Parathyroid adenoma (tissue), 2 donors: ENCODE data around the gene MACROH2A1.

Experiments used
- H2AFZ ChIP-seq: fragments of 300-600 bp; sonication (generic); one replicate; pipeline ENCODE4 v1.7.0; 2017; ENCODE audit warnings: antibody characterized with exemption, mild to moderate bottlenecking
- H3K27ac ChIP-seq: fragments of 300-600 bp; sonication (generic); one replicate; pipeline ENCODE4 v1.7.0; 2017
- H3K27me3 ChIP-seq: fragments of 300-600 bp; sonication (generic); one replicate; pipeline ENCODE4 v1.7.0; 2017; ENCODE audit warnings: low read length; ENCODE audit not compliant: control insufficient read depth, insufficient read depth
- H3K36me3 ChIP-seq: fragments of 300-600 bp; sonication (generic); one replicate; pipeline ENCODE4 v1.7.0; 2017; ENCODE audit warnings: low read length; ENCODE audit not compliant: control insufficient read depth, insufficient read depth
- H3K4me1 ChIP-seq: fragments of 300-600 bp; sonication (generic); one replicate; pipeline ENCODE4 v1.7.0; 2017; ENCODE audit warnings: control low read depth
- H3K4me2 ChIP-seq: fragments of 300-600 bp; sonication (generic); one replicate; pipeline ENCODE4 v1.7.0; 2017; ENCODE audit warnings: low read length
- H3K4me3 ChIP-seq: fragments of 300-600 bp; sonication (generic); one replicate; pipeline ENCODE4 v1.7.0; 2017; ENCODE audit warnings: low read depth, low read length
- H3K79me2 ChIP-seq: fragments of 300-600 bp; sonication (generic); one replicate; pipeline ENCODE4 v1.7.0; 2017; ENCODE audit warnings: control low read depth
- H3K9ac ChIP-seq: fragments of 300-600 bp; sonication (generic); one replicate; pipeline ENCODE4 v1.7.0; 2017; ENCODE audit warnings: mild to moderate bottlenecking
- H3K9me3 ChIP-seq: fragments of 300-600 bp; sonication (generic); one replicate; pipeline ENCODE4 v1.7.0; 2017; ENCODE audit warnings: low read length; ENCODE audit not compliant: control insufficient read depth
- TF ChIP-seq, protein P1 (sequence below): fragments of 300-600 bp; sonication (generic); IDR thresholded peaks from one replicate; pipeline ENCODE4 v1.7.0; 2017; ENCODE audit warnings: antibody characterized with exemption, mild to moderate bottlenecking
- donor health status: primary hyperparathyroidism.

MACROH2A1 gene

GRCh38 chr5:135400866-135401265 lies 1.8 kb upstream of the MACROH2A1 start:
- TF ChIP-seq, protein P1, sequence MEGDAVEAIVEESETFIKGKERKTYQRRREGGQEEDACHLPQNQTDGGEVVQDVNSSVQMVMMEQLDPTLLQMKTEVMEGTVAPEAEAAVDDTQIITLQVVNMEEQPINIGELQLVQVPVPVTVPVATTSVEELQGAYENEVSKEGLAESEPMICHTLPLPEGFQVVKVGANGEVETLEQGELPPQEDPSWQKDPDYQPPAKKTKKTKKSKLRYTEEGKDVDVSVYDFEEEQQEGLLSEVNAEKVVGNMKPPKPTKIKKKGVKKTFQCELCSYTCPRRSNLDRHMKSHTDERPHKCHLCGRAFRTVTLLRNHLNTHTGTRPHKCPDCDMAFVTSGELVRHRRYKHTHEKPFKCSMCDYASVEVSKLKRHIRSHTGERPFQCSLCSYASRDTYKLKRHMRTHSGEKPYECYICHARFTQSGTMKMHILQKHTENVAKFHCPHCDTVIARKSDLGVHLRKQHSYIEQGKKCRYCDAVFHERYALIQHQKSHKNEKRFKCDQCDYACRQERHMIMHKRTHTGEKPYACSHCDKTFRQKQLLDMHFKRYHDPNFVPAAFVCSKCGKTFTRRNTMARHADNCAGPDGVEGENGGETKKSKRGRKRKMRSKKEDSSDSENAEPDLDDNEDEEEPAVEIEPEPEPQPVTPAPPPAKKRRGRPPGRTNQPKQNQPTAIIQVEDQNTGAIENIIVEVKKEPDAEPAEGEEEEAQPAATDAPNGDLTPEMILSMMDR, result no peak
- H3K79me2 ChIP-seq, result peaks cover 20% of the 10 kb centered on the region
- no peak overlapping the region for H3K9ac ChIP-seq
- no peaks in the 10 kb centered on the region for H3K9me3 ChIP-seq
- H3K27me3 ChIP-seq, result no peaks in the 10 kb centered on the region
- peak overlapping the region; percentile 50 for H2AFZ ChIP-seq
- H3K27ac ChIP-seq, result no peak overlapping the region
- no peak overlapping the region for H3K4me3 ChIP-seq
- H3K36me3 ChIP-seq, result no peaks in the 10 kb centered on the region
- H3K4me1 ChIP-seq, result peaks cover 6% of the 10 kb centered on the region
- no peak overlapping the region for H3K4me2 ChIP-seq

DNA sequence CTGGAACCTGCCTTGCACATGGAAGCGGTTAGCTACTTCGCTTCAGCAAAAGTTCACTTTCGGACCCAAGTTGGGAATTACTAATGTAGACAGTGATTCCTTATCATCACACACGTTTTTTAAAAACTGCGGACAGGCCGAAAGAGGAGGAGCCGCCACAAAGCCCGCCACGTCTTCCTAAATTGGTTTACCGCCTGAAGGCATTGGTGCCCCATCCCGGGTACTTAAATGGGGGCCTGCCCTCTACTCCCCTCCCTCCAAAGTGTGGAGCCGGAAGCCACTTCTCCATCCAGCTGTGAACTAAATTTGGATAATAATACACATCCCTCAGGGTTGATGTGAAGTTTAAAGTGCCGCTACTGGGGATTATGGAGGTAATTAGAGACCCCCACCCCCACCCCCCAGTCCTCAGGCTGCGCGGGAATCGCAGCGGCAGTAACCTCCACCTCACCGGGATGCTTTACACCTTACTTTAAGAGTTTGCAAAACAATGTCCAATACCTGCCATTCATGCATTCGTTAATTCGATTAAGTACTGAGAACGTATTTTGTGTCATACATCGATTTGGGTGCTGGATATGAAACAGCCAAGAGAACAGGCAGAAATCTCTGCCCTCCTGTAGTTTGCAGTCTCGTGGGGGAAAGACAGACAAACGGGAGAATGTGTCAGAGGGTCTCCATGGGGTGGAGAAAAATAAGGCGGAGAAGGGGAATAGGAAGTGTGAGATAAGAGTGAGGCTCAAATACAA lies 937 bp upstream of the MACROH2A1 start:
- Histone ChIP-seq H3K9ac (no peak overlapping the region), H3K36me3 (no peaks in the 10 kb centered on the region), H3K4me2 (peak overlapping the region; percentile 61), H3K27me3 (no peaks in the 10 kb centered on the region), H3K79me2 (peaks cover 23% of the 10 kb centered on the region), H3K9me3 (no peaks in the 10 kb centered on the region), H3K4me3 (peak overlapping the region; percentile 65), H2AFZ (peak overlapping the region; percentile 99), H3K27ac (peak overlapping the region; percentile 72), H3K4me1 (peaks cover 6% of the 10 kb centered on the region)
- TF ChIP-seq, protein P1, result no peak

DNA sequence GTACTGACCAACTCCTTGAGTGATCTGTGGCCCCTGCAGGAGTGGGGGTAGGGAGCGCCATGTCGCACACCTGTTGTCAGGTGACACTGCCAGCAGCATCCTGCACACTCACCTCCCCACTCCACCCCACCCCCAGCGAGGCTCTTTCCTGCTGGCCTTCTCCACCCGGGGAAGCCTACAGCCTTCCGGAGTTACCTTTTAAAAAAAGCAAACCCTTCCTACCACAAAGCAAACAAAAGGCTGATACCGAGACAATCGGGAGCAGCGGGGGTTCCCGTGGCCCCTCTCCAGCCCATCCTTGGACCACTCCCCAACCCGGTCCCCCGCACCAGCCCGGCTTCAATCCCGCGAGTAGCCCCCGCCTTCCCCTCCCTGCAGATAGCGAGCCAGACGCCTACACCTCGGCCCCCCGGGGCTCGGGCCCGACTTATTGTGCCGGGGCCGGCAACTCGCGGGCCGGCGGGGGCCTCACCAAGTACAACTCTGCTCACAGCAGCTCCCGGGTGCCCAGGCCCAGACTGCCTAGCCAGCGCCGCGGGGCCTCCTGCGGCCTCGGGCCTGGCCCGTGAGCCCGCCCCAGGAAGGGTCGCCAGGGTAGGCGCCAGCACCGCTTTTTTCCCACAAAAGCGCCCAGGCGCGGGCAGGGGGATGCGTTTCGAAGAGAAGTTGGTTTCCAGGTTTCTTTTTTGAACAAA lies 724 bp downstream of the MACROH2A1 start:
- H3K4me2 ChIP-seq, result peak overlapping the region; percentile 85
- H3K4me1 ChIP-seq, result peaks cover 6% of the 10 kb centered on the region
- H3K9me3 ChIP-seq, result no peaks in the 10 kb centered on the region
- TF ChIP-seq, protein P1, result no peak
- peaks cover 39% of the 10 kb centered on the region for H3K79me2 ChIP-seq
- H3K27me3 ChIP-seq, result no peaks in the 10 kb centered on the region
- H2AFZ ChIP-seq, result peak overlapping the region; percentile 47
- H3K4me3 ChIP-seq, result peak overlapping the region; percentile 65
- no peaks in the 10 kb centered on the region for H3K36me3 ChIP-seq
- no peak overlapping the region for H3K27ac ChIP-seq
- H3K9ac ChIP-seq, result peak overlapping the region; percentile 59

- Histone ChIP-seq H3K9ac (no peak overlapping the region), H3K36me3 (no peaks in the 10 kb centered on the region), H2AFZ (no peak overlapping the region), H3K4me1 (peaks cover 6% of the 10 kb centered on the region), H3K27me3 (no peaks in the 10 kb centered on the region), H3K27ac (no peak overlapping the region), H3K4me2 (no peak overlapping the region), H3K79me2 (peaks cover 50% of the 10 kb centered on the region), H3K9me3 (no peaks in the 10 kb centered on the region), H3K4me3 (no peak overlapping the region)
- TF ChIP-seq, protein P1, result no peak
Observed at GRCh38 chr5:135397084-135397483, 1.9 kb downstream of the MACROH2A1 start.
